PC-3 (cell line): ENCODE data around the gene LYRM4.

ENCODE experiments used
- EZH2 ChIP-seq: fragments of 300-600 bp; sonication (generic); IDR thresholded peaks from one replicate; pipeline ENCODE4 v1.6.1; 2017; ENCODE audit warnings: antibody characterized with exemption, mild to moderate bottlenecking, low read length; ENCODE audit not compliant: unreplicated experiment
- EZH2phosphoT487 ChIP-seq: fragments of 300-600 bp; sonication (generic); IDR thresholded peaks from 2 replicates; pipeline ENCODE4 v1.6.1; 2018; ENCODE audit warnings: mild to moderate bottlenecking, antibody characterized with exemption, low read length, borderline replicate concordance
- TF ChIP-seq, protein P1 (sequence below): fragments of 300-600 bp; sonication (generic); conservative IDR thresholded peaks from 2 replicates; pipeline ENCODE4 v1.5.1; 2017; ENCODE audit warnings: antibody characterized with exemption, low read depth, mild to moderate bottlenecking, low read length

DNA sequence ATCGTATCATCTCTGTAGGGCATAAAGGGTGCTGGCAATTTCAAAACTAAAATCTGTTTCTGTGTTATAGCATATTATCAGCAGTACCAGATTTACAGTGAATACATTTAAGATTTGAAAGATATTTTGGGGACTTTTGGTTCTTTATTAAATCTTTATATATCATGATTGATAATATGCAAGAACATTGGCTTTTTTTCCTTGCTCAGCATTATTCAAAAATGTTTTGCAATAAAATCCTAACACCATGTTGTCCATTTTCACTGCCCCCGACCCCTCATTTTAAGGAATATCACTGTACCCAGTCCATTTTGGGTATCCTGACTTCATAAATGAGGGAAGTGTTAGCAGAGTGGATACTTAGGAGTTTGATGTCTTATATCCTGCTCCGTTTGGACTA lies 16.8 kb upstream of the LYRM4 start:
- TF ChIP-seq, protein P1, sequence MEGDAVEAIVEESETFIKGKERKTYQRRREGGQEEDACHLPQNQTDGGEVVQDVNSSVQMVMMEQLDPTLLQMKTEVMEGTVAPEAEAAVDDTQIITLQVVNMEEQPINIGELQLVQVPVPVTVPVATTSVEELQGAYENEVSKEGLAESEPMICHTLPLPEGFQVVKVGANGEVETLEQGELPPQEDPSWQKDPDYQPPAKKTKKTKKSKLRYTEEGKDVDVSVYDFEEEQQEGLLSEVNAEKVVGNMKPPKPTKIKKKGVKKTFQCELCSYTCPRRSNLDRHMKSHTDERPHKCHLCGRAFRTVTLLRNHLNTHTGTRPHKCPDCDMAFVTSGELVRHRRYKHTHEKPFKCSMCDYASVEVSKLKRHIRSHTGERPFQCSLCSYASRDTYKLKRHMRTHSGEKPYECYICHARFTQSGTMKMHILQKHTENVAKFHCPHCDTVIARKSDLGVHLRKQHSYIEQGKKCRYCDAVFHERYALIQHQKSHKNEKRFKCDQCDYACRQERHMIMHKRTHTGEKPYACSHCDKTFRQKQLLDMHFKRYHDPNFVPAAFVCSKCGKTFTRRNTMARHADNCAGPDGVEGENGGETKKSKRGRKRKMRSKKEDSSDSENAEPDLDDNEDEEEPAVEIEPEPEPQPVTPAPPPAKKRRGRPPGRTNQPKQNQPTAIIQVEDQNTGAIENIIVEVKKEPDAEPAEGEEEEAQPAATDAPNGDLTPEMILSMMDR = no peak
- TF ChIP-seq EZH2phosphoT487 (no peak), EZH2 (no peak)
